Keratinocyte (primary cell): ENCODE results near the gene SLC20A1. TPM values are rescaled to one million over a fixed set of nuclear protein-coding genes. Genes with fewer than 3 reads are reported as not detected.
"Not testable (repeated sequence)": the region's sequence is repeated elsewhere in the genome, so short reads cannot be mapped to it uniquely, and the experiment has no call there.

ENCODE experiments used
- DNase-seq: peaks from one replicate; pipeline ENCODE4 v3.0.0-alpha.2; 2011; ENCODE audit warnings: low read depth, missing footprints, low spot score
- FAIRE-seq: peaks from 2 replicates; lab custom pipeline; 2011; peaks lifted over from hg19 to GRCh38; lab: Jason Lieb, UNC
- H2AFZ ChIP-seq: 2 replicates; pipeline ENCODE4 v1.6.0; 2012; ENCODE audit warnings: low read length, control low read depth, inconsistent platforms; ENCODE audit not compliant: control insufficient read depth
- H3K27ac ChIP-seq: 2 replicates; pipeline ENCODE4 v1.5.1; 2011; ENCODE audit warnings: low read length; ENCODE audit not compliant: control insufficient read depth, insufficient read depth
- H3K27me3 ChIP-seq: 3 replicates; pipeline ENCODE4 v1.6.0; 2011; ENCODE audit warnings: low read length; ENCODE audit not compliant: control insufficient read depth, insufficient read depth; ENCODE audit errors: extremely low read depth
- H3K36me3 ChIP-seq, 2 experiments: 2 replicates in 1 of 2; 3 replicates in 1 of 2; pipeline ENCODE4 v1.5.1; 2011; ENCODE audit warnings: low read length in 2 of 2, mild to moderate bottlenecking in 1 of 2; ENCODE audit not compliant: control insufficient read depth in 2 of 2, insufficient read depth in 2 of 2; ENCODE audit errors: extremely low read depth in 1 of 2
- H3K4me1 ChIP-seq: 3 replicates; pipeline ENCODE4 v1.5.1; 2011; ENCODE audit warnings: low read length; ENCODE audit not compliant: control insufficient read depth, insufficient read depth; ENCODE audit errors: extremely low read depth
- H3K4me2 ChIP-seq: 3 replicates; pipeline ENCODE4 v1.6.0; 2011; ENCODE audit warnings: low read depth, low read length; ENCODE audit not compliant: control insufficient read depth, insufficient read depth; ENCODE audit errors: extremely low read depth
- H3K4me3 ChIP-seq, 3 experiments: fragments of 200-600 bp in 1 of 3; sonication (generic) in 1 of 3; 2 replicates in 2 of 3; 3 replicates in 1 of 3; pipeline ENCODE4 v1.5.1; 2011 to 2016; ENCODE audit warnings: low read length in 3 of 3, mild to moderate bottlenecking in 3 of 3, control low read depth in 2 of 3, inconsistent platforms in 1 of 3, low read depth in 1 of 3, mixed read lengths in 1 of 3, mixed run types in 1 of 3, moderate library complexity in 1 of 3; ENCODE audit not compliant: control insufficient read depth in 2 of 3, insufficient read depth in 2 of 3; ENCODE audit errors: extremely low read depth in 1 of 3
- H3K79me2 ChIP-seq: 2 replicates; pipeline ENCODE4 v1.6.0; 2012; ENCODE audit warnings: low read length; ENCODE audit not compliant: control insufficient read depth, insufficient read depth
- H3K9ac ChIP-seq: 3 replicates; pipeline ENCODE4 v1.6.0; 2011; ENCODE audit warnings: low read length; ENCODE audit not compliant: control insufficient read depth, insufficient read depth; ENCODE audit errors: extremely low read depth
- H3K9me1 ChIP-seq: 3 replicates; pipeline ENCODE4 v1.6.0; 2011; ENCODE audit warnings: low read length; ENCODE audit not compliant: control insufficient read depth, insufficient read depth; ENCODE audit errors: extremely low read depth
- H3K9me3 ChIP-seq: 2 replicates; pipeline ENCODE4 v1.5.1; 2012; ENCODE audit warnings: low read depth, low read length; ENCODE audit not compliant: control insufficient read depth
- H4K20me1 ChIP-seq: 3 replicates; pipeline ENCODE4 v1.6.0; 2011; ENCODE audit warnings: low read length; ENCODE audit not compliant: control insufficient read depth, insufficient read depth; ENCODE audit errors: extremely low read depth
- CTCF ChIP-seq, 3 experiments: IDR thresholded peaks in 1 of 3; conservative IDR thresholded peaks in 1 of 3; optimal IDR thresholded peaks in 1 of 3; 2 replicates in 2 of 3; 3 replicates in 1 of 3; pipeline versions ENCODE3 to v1.5.1; 2011; ENCODE audit warnings: low read length in 3 of 3, mild to moderate bottlenecking in 3 of 3, moderate library complexity in 2 of 3, control low read depth in 1 of 3, inconsistent platforms in 1 of 3; ENCODE audit not compliant: insufficient read depth in 2 of 3; ENCODE audit errors: extremely low read depth in 1 of 3
- EZH2 ChIP-seq: IDR thresholded peaks from one replicate; pipeline ENCODE4 v1.6.1; 2012; ENCODE audit warnings: inconsistent platforms, mild to moderate bottlenecking, low read length, moderate library complexity
- dilution Hi-C: fragments of 300-500 bp; cut with MboI; formaldehyde crosslinking; loops from one replicate; pipeline ENCODE4 v1.7.0; 2020; ENCODE audit warnings: low sequenced_read_pairs; ENCODE audit not compliant: extremely low pct_ligation_motif_present
- polyA plus RNA-seq, 5 experiments: library from polyadenylated mRNA; depleted of rRNA in 3 of 5; stranded (reverse) in 3 of 5; stranded (forward) in 1 of 5; unstranded in 1 of 5; fragments of >200 nt; gene quantifications; 1 replicate in 1 of 5; 2 replicates in 3 of 5; 3 replicates in 1 of 5; pipeline versions ENCODE4 v1.2.1 to v1.2.3, GENCODE V29; 2011 to 2012; ENCODE audit warnings: missing spikeins in 2 of 5, low read depth in 1 of 5, low replicate concordance in 1 of 5

Gene SLC20A1
- polyA plus RNA-seq, 1 donor (not counting 4 experiments of a cell fraction or from before 2014, with no cell fraction given): 265 TPM

DNA sequence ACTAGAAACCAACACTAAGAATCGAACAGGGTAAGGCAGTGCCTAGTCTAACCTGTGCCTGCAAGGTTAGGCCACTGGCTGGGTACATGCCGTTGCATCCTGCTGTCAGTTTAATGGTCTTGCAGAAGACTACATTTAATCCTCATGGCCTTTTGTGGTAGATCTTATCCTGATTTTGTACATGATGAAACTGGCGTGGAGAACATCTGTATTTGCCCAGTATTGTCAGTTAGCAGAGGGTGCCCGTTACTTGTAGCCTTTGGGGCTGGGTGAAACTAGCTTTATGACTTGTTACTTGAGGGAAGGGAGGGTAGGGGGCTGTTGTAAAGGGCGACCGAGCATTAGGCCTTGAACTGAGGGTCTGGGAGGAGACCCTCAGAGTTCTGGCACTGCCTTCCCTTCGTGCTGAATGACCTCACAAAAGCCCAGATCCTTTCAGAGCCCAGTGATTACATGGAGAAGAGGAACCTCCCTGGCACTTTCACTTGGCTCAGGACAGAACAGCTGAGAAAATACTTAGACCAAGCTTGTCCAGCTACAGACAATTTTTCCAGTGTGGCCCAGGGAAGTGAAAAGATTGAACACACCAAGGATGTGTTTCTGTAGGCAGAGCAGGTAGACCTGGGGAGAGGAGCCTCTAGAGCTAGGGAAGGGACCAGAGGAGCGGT is 19.5 kb downstream of the SLC20A1 start:
- H4K20me1 ChIP-seq: peaks cover 18% of the 10 kb centered on the region
- no peaks in the 10 kb centered on the region for H3K79me2 ChIP-seq
- H3K36me3 ChIP-seq: peaks cover 17 to 21% of the 10 kb centered on the region in 2 experiments
- dilution Hi-C loops: no loop called here
- H3K4me2 ChIP-seq: no peak overlapping the region
- H3K9ac ChIP-seq: no peak overlapping the region
- TF ChIP-seq CTCF (optimal IDR thresholded peaks at IDR 0.05 in 1 of 3, IDR thresholded peaks at IDR 0.05 in 1 of 3, conservative IDR thresholded peaks at IDR 0.05 in 1 of 3; ENCODE audit: extremely low read depth in 1 of 3, insufficient read depth in 2 of 3, low read length in 3 of 3) (no peak), EZH2 (no peak)
- no peak overlapping the region for H2AFZ ChIP-seq
- H3K27ac ChIP-seq: no peak overlapping the region
- H3K9me3 ChIP-seq: no peaks in the 10 kb centered on the region
- FAIRE-seq (no peak), DNase-seq (no peak)
- no peaks in the 10 kb centered on the region for H3K4me1 ChIP-seq
- no peak overlapping the region for H3K4me3 ChIP-seq
- peaks cover 2% of the 10 kb centered on the region for H3K9me1 ChIP-seq
- no peaks in the 10 kb centered on the region for H3K27me3 ChIP-seq

DNA sequence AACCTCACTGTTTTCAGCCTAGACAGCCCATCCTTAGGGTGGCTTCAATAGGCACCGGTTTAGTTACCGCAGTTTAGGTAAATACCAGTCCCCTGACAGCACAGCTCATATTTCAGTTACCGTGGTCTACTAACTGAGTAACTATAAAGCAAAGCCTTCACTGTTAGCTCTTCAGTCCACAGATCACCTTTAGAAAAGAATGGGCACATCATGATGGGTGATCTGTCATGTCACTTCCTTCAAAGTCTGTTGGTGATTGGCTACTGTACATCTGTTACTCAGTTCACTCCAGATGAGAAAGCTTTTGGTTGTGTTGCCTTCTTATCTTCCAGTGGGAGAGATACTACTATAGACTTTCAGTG is 21.0 kb downstream of the SLC20A1 start:
- Histone ChIP-seq H3K36me3 (peaks cover 7 to 13% of the 10 kb centered on the region in 2 experiments), H3K27ac (no peak overlapping the region), H3K9me3 (no peaks in the 10 kb centered on the region), H2AFZ (no peak overlapping the region), H3K4me2 (no peak overlapping the region), H3K9me1 (peaks cover 2% of the 10 kb centered on the region), H3K79me2 (no peaks in the 10 kb centered on the region), H3K27me3 (no peaks in the 10 kb centered on the region), H3K4me1 (no peaks in the 10 kb centered on the region), H3K4me3 (no peak overlapping the region), H3K9ac (no peak overlapping the region), H4K20me1 (peaks cover 11% of the 10 kb centered on the region)
- FAIRE-seq (no peak), DNase-seq (no peak)
- dilution Hi-C loops: no loop called here
- no peak for TF ChIP-seq CTCF (optimal IDR thresholded peaks at IDR 0.05 in 1 of 3, IDR thresholded peaks at IDR 0.05 in 1 of 3, conservative IDR thresholded peaks at IDR 0.05 in 1 of 3; ENCODE audit: extremely low read depth in 1 of 3, insufficient read depth in 2 of 3, low read length in 3 of 3)

DNA sequence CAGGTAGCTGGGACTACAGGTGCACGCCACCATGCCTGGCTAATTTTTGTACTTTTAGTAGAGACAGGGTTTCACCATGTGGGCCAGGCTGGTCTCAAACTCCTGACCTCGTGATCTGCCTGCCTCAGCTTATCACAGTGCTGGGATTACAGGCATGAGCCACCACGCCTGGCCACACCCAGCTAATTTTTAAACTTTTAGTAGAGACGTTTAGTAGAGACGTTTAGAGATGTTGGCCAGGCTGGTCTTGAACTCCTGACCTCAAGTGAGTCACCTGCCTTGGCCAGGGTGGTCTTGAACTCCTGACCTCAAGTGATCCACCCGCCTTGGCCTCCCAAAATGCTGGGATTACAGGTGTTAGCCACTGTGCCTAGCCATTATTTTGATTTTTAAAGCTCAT is 21.8 kb downstream of the SLC20A1 start:
- DNase-seq, H3K9ac ChIP-seq, H3K9me1 ChIP-seq, H3K4me2 ChIP-seq, dilution Hi-C loops, H3K27ac ChIP-seq, H3K36me3 ChIP-seq, H3K4me3 ChIP-seq, H3K27me3 ChIP-seq, H3K4me1 ChIP-seq, H3K79me2 ChIP-seq, H3K9me3 ChIP-seq, H2AFZ ChIP-seq, FAIRE-seq: not testable (repeated sequence)
- H4K20me1 ChIP-seq: peaks cover 10% of the 10 kb centered on the region
